Coronary artery (tissue), 2 donors: ENCODE results near the gene ESPNL.
A peak's percentile ranks its signal among the peaks of the same experiment; 100 is the strongest.
"Not testable (repeated sequence)": the region's sequence is repeated elsewhere in the genome, so short reads cannot be mapped to it uniquely, and the experiment has no call there.

Experiments
- DNase-seq: peaks from one replicate; pipeline ENCODE4 v3.0.0-alpha.2; 2017; ENCODE audit warnings: low spot score
- H3K27ac ChIP-seq, 2 donors: fragments of 200-600 bp; sonication (generic); one replicate each; pipeline ENCODE4 v1.5.1; 2016 to 2019
- H3K4me3 ChIP-seq: fragments of 200-600 bp; sonication (generic); 2 replicates; pipeline ENCODE4 v1.5.1; 2016; ENCODE audit warnings: mild to moderate bottlenecking, moderate library complexity
- CTCF ChIP-seq: fragments of 200-600 bp; sonication (generic); IDR thresholded peaks from one replicate; pipeline ENCODE4 v1.5.1; 2019; ENCODE audit warnings: antibody characterized with exemption

Gene ESPNL

DNA sequence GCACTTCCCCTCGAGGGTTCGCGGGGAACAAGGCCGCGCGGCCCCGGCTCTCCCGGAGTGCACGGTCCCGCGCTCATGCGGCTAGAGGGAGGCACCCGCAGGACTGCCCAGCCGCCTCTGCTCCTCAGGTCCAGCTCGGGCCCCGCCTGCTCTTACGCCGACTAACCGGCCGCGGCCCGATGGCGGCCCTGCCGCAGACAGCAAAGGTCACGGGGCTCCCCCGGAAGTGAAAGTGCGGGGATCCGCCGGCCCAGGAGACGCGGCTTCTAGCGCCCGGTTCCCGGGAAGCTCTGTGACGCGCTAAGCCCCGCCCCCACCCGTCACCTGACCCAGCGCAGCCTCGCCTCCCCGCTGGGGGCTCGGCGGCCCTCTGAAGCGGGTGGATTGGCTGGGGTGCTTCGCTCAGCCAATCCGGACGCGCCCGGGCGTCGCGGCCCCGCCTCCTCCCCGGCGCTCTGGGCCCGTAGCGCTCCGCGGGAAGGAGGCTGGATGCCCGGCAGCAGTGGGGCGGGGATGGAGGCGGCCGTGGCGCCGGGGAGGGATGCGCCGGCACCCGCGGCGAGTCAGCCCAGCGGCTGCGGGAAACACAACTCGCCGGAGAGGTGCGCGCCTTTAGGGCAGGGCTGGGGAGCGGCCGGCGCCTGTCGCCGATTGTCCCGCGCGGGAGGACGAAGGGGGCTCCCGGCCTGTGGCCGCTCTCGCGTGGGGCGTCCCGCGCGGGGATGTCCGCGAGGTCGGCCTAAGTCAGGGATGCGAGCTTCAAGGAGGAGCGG, 39.4 kb upstream of the ESPNL start, which contains the start of gene SCLY:
TSS of gene SCLY (plus strand) at position 460 of the 773 bp plus-strand sequence. CDS start at position 514, 54 bp downstream.
- no peak for TF ChIP-seq CTCF
- Histone ChIP-seq H3K27ac (peak within 1 kb of the TSS; percentile 82 to 89), H3K4me3 (peak within 1 kb of the TSS; percentile 87)
- DNase-seq, result peak; percentile 99

- Histone ChIP-seq H3K4me3 (peak overlapping the region; percentile 87), H3K27ac (peak overlapping the region; percentile 11 to 81)
- no peak for DNase-seq
- TF ChIP-seq CTCF, result no peak
These were observed 38.6 kb upstream of the ESPNL start for GRCh38 chr2:238061315-238062202.

DNA sequence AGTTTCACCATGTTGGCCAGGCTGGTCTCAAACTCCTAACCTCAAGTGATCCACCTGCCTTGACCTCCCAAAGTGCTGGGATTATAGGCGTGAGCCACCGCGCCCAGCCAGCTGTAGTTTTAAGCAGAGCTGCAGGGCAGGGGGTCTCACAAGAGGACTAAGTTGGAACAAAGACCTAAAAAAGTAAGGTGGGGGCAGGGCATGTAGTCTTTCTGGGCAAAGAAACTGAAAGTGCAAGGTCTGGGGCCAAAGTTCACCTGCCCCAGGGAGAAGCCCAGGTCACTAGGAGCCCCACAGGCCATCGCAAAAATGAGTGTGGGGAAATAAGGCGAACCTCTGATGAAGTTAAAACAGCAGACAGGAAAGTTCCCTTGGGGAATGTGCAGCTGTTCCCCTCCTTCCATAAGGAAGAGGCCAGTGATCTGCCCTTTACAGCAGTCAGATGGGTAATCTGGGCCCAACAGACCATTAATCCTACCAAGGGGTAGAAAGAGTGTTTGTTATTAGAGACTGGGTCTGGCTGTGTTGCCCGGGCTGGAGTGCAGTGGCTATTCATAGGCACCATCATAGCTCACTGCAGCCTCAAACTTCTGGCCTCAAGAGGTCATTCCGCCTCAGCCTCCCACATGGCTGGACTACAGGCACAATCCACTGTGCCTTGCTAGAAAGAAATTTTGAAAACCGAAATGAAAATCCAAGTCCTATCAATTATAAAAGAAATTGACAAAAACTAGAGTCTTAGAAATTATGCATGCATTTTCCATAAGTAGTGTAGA, 36.5 kb upstream of the ESPNL start:
- Histone ChIP-seq H3K27ac (no peak overlapping the region), H3K4me3 (no peak overlapping the region)
- DNase-seq, result no peak
- TF ChIP-seq CTCF, result no peak

DNA sequence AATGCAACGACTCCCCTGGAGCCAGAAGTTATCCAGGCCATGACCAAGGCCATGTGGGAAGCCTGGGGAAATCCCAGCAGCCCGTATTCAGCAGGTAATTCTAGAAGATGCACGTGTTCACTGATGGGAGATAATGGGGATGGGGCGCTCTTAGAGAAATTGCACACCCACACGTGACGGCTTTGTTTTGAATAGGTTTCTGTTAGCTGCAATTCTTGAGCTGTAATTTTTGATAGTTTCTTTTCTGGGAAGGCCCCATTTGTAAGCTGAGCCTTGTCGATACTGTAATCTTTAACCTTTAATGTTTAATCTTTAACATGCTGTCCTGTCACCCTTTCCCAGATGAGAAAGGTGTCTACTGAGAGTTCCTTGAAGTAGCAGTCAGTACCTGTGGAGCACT, 35.8 kb upstream of the ESPNL start:
- Histone ChIP-seq H3K4me3 (no peak overlapping the region), H3K27ac (no peak overlapping the region)
- no peak for TF ChIP-seq CTCF
- DNase-seq, result no peak

- no peak for DNase-seq
- no peak for TF ChIP-seq CTCF
- H3K4me3 ChIP-seq, result no peak overlapping the region
These were observed 34.9 kb upstream of the ESPNL start for GRCh38 chr2:238065071-238065846.

GRCh38 chr2:238066218-238066617, 33.9 kb upstream of the ESPNL start:
- Histone ChIP-seq H3K4me3 (no peak overlapping the region), H3K27ac (no peak overlapping the region)
- no peak for TF ChIP-seq CTCF
- DNase-seq, result no peak

More at GRCh38 chr2:238065071-238065846, 34.9 kb upstream of the ESPNL start:
- H3K27ac ChIP-seq, result no peak overlapping the region

GRCh38 chr2:238066718-238067117, 33.4 kb upstream of the ESPNL start:
- DNase-seq, H3K27ac ChIP-seq, H3K4me3 ChIP-seq: not testable (repeated sequence)
